BJ (cell line): ENCODE data around the gene PTPN23. TPM values are rescaled to one million over a fixed set of nuclear protein-coding genes. Genes with fewer than 3 reads are reported as not detected.
A peak's percentile ranks its signal among the peaks of the same experiment; 100 is the strongest.

Experiments used
- CTCF ChIA-PET: fragments of 350-600 bp; formaldehyde crosslinking; extraction: SDS; loops from one replicate; lab custom pipeline; 2021; ENCODE audit warnings: antibody characterized with exemption, inconsistent platforms; lab: Yijun Ruan, JAX
- POLR2A ChIA-PET: fragments of 300-600 bp; sonication (Branson Sonifier 250); formaldehyde crosslinking; extraction: SDS; loops from one replicate; lab custom pipeline; 2021; ENCODE audit warnings: antibody characterized with exemption; lab: Charles Lee
- DNase-seq: peaks from one replicate; pipeline ENCODE4 v3.0.0-alpha.2; 2011; ENCODE audit warnings: low read depth
- H3K27me3 ChIP-seq: 2 replicates; pipeline ENCODE4 v1.6.0; 2011; ENCODE audit warnings: low read length; ENCODE audit not compliant: control insufficient read depth, insufficient read depth
- H3K36me3 ChIP-seq: 2 replicates; pipeline ENCODE4 v1.5.1; 2011; ENCODE audit warnings: low read length; ENCODE audit not compliant: control insufficient read depth, insufficient read depth
- H3K4me3 ChIP-seq: 2 replicates; pipeline ENCODE4 v1.5.1; 2011; ENCODE audit warnings: low read depth, mild to moderate bottlenecking, control low read depth, low read length
- CTCF ChIP-seq: IDR thresholded peaks from 2 replicates; pipeline ENCODE4 v1.5.1; 2011; ENCODE audit warnings: low read depth, mild to moderate bottlenecking, control low read depth, inconsistent platforms, low read length, moderate library complexity; ENCODE audit not compliant: insufficient read depth
- polyA plus RNA-seq: library from polyadenylated mRNA; depleted of rRNA; stranded (reverse); fragments of >200 nt; gene quantifications from 2 replicates; pipeline ENCODE4 v1.2.3, GENCODE V29; 2011

The PTPN23 gene
- polyA plus RNA-seq, 1 experiment: 2.5 TPM

- H3K36me3 ChIP-seq: no peaks in the 10 kb centered on the region
- H3K4me3 ChIP-seq: peak overlapping the region; percentile 86
- no peaks in the 10 kb centered on the region for H3K27me3 ChIP-seq
- ChIA-PET CTCF (interaction anchor here (0.6 to 0.8 kb wide), 2 partner anchors 10 to 38 kb away, joined by 3 to 5 read pairs; no protein-coding TSS in a partner anchor), POLR2A (interaction anchor here (0.7 kb wide), 1 partner anchor 1284 kb away, joined by 4 read pairs; no protein-coding TSS in a partner anchor)
- DNase-seq: no peak
- TF ChIP-seq CTCF: no peak
These were observed 1.4 kb upstream of the PTPN23 start for GRCh38 chr3:47379411-47379899.

- ChIA-PET CTCF (interaction anchor here (1.2 to 1.3 kb wide), 2 partner anchors 42 to 444 kb away, joined by 3 read pairs; no protein-coding TSS in a partner anchor), POLR2A (interaction anchor here (0.6 to 1.0 kb wide), 3 partner anchors 160 to 534 kb away, joined by 3 to 9 read pairs (median 6); no protein-coding TSS in a partner anchor)
- Histone ChIP-seq H3K27me3 (no peaks in the 10 kb centered on the region), H3K36me3 (no peaks in the 10 kb centered on the region), H3K4me3 (peak overlapping the region; percentile 86)
- no peak for DNase-seq
- TF ChIP-seq CTCF: no peak
These were observed 708 bp upstream of the PTPN23 start for GRCh38 chr3:47380026-47380600.

GRCh38 chr3:47381317-47382157 is 716 bp downstream of the PTPN23 start:
- Histone ChIP-seq H3K4me3 (peak overlapping the region; percentile 86), H3K27me3 (no peaks in the 10 kb centered on the region), H3K36me3 (no peaks in the 10 kb centered on the region; the same call in 1 of the 2 replicates)
- DNase-seq: peak; percentile 56
- ChIA-PET CTCF (interaction anchor here (1.3 kb wide), 1 partner anchor 445 kb away, joined by 3 read pairs; no protein-coding TSS in a partner anchor), POLR2A (interaction anchor here (1.0 kb wide), 1 partner anchor 536 kb away, joined by 6 read pairs; no protein-coding TSS in a partner anchor)
- TF ChIP-seq CTCF: no peak

GRCh38 chr3:47384425-47384824 is 3.6 kb downstream of the PTPN23 start:
- ChIA-PET CTCF (no interaction called here), POLR2A (no interaction called here)

More at GRCh38 chr3:47384425-47384824, 3.6 kb downstream of the PTPN23 start:
- TF ChIP-seq CTCF: no peak
- Histone ChIP-seq H3K36me3 (no peaks in the 10 kb centered on the region; the same call in 1 of the 2 replicates), H3K27me3 (no peaks in the 10 kb centered on the region), H3K4me3 (no peak overlapping the region)
- no peak for DNase-seq
